Measurements from ENCODE around the gene TOM1L2.
A peak's percentile ranks its signal among the peaks of the same experiment; 100 is the strongest.

TOM1L2 gene

GRCh38 chr17:17846003-17846402, 126.2 kb downstream of the TOM1L2 start:
- DNase-seq, result no peak

- no peak for DNase-seq
Measured at GRCh38 chr17:17845046-17845775, 127.0 kb downstream of the TOM1L2 start.

GRCh38 chr17:17844500-17844899, 127.7 kb downstream of the TOM1L2 start:
- no peak for DNase-seq

GRCh38 chr17:17844079-17844478, 128.1 kb downstream of the TOM1L2 start:
- DNase-seq, result no peak

GRCh38 chr17:17843096-17843495, 129.1 kb downstream of the TOM1L2 start:
- no peak for DNase-seq

- DNase-seq, result no peak
Measured at GRCh38 chr17:17842111-17842876, 129.9 kb downstream of the TOM1L2 start.

- DNase-seq, result no peak
Measured at GRCh38 chr17:17841601-17842025, 130.6 kb downstream of the TOM1L2 start.

GRCh38 chr17:17840751-17841591, 131.2 kb downstream of the TOM1L2 start:
- peak; percentile 72 to 82 (median 77) for DNase-seq

- DNase-seq, result peak; percentile 95 to 99 (median 97)
Measured at GRCh38 chr17:17839791-17840707, 132.2 kb downstream of the TOM1L2 start.

- DNase-seq, result peak; percentile 75 to 90 (median 80)
Measured at GRCh38 chr17:17837966-17838962, 133.9 kb downstream of the TOM1L2 start.

GRCh38 chr17:17837380-17837821, 134.8 kb downstream of the TOM1L2 start:
- peak; percentile 57 to 78 (median 70) for DNase-seq

GRCh38 chr17:17836818-17837379, 135.3 kb downstream of the TOM1L2 start, which contains the start of gene SREBF1:
TSS of gene SREBF1 (minus strand) at chr17:17836986. CDS start at chr17:17836817, 169 bp downstream.
- peak; percentile 66 to 90 (median 79) for DNase-seq

- DNase-seq, result peak; percentile 99 to 100 (median 100)
Measured at GRCh38 chr17:17836250-17836817, 135.9 kb downstream of the TOM1L2 start.

GRCh38 chr17:17835415-17836249, 136.6 kb downstream of the TOM1L2 start:
- no peak for DNase-seq

GRCh38 chr17:17834974-17835373, 137.2 kb downstream of the TOM1L2 start:
- no peak for DNase-seq

GRCh38 chr17:17833658-17834357, 138.4 kb downstream of the TOM1L2 start:
- peak in 1 of 4 experiments; percentile 24 for DNase-seq

- no peak for DNase-seq
Measured at GRCh38 chr17:17832032-17832363, 140.2 kb downstream of the TOM1L2 start.
